RWPE1 (cell line): ENCODE measurements around the gene TVP23A.
"Not testable (repeated sequence)": the region's sequence is repeated elsewhere in the genome, so short reads cannot be mapped to it uniquely, and the experiment has no call there.

Experiments
- CTCF ChIA-PET: fragments of 350-600 bp; sonication (Branson Sonifier 250); formaldehyde crosslinking; extraction: SDS; loops from one replicate; lab custom pipeline; 2021; lab: Yijun Ruan, JAX
- POLR2A ChIA-PET: fragments of 400-600 bp; formaldehyde crosslinking; extraction: SDS; loops from one replicate; lab custom pipeline; 2020; ENCODE audit warnings: antibody characterized with exemption; ENCODE audit not compliant: low non-redundant PET; lab: Yijun Ruan, JAX
- DNase-seq: peaks from one replicate; pipeline ENCODE4 v3.0.0; 2012; ENCODE audit warnings: low spot score
- H3K27ac ChIP-seq: fragments of 450-650 bp; 2 replicates; pipeline ENCODE4 v1.5.1; 2017
- CTCF ChIP-seq: fragments of 450-650 bp; conservative IDR thresholded peaks from 2 replicates; pipeline ENCODE4 v1.5.1; 2017; ENCODE audit warnings: low read depth, mild to moderate bottlenecking

The TVP23A gene

GRCh38 chr16:10831894-10832886 is 13.6 kb upstream of the TVP23A start:
- no peak overlapping the region for H3K27ac ChIP-seq
- no peak for TF ChIP-seq CTCF
- no peak for DNase-seq
- POLR2A ChIA-PET = no interaction called here
- CTCF ChIA-PET = interaction anchor here (0.6 kb wide), 1 partner anchor 45 kb away, joined by 4 read pairs; the partner anchor contains the start of gene CIITA

- CTCF ChIA-PET, DNase-seq, H3K27ac ChIP-seq, POLR2A ChIA-PET: not testable (repeated sequence)
These were observed 11.6 kb upstream of the TVP23A start for GRCh38 chr16:10830240-10830639.

- H3K27ac ChIP-seq = peak overlapping the region; percentile 89
- POLR2A ChIA-PET, DNase-seq: not testable (repeated sequence)
- CTCF ChIA-PET = interaction anchor here (1.2 kb wide), 1 partner anchor 89 kb away, joined by 7 read pairs; no protein-coding TSS in a partner anchor
These were observed 10.9 kb upstream of the TVP23A start for GRCh38 chr16:10829390-10830098.

GRCh38 chr16:10828851-10829366 is 10.3 kb upstream of the TVP23A start:
- ChIA-PET CTCF (interaction anchor here (0.5 to 1.2 kb wide), 2 partner anchors 50 to 90 kb away, joined by 3 to 7 read pairs; no protein-coding TSS in a partner anchor), POLR2A (no interaction called here)
- DNase-seq = peak; percentile 66
- TF ChIP-seq CTCF = no peak
- peak overlapping the region; percentile 89 for H3K27ac ChIP-seq

GRCh38 chr16:10827691-10828341 is 9.2 kb upstream of the TVP23A start:
- H3K27ac ChIP-seq = peak overlapping the region; percentile 89
- TF ChIP-seq CTCF = no peak
- ChIA-PET POLR2A (no interaction called here), CTCF (interaction anchor here (0.6 kb wide), 1 partner anchor 91 kb away, joined by 3 read pairs; no protein-coding TSS in a partner anchor)
- peak; percentile 30 for DNase-seq

- CTCF ChIA-PET = no interaction called here
- H3K27ac ChIP-seq = no peak overlapping the region
- POLR2A ChIA-PET = no interaction called here
- no peak for DNase-seq
- no peak for TF ChIP-seq CTCF
These were observed 5.7 kb upstream of the TVP23A start for GRCh38 chr16:10824111-10824893.
